GM23338 (cell line): ENCODE measurements around the gene SIKE1. TPM values are rescaled to one million over a fixed set of nuclear protein-coding genes. Genes with fewer than 3 reads are reported as not detected.

Experiments used
- ATAC-seq: fragments of 200-7000 bp; cut with Tn5 transposase; 3 replicates; pipeline ENCODE4 v1.9.1; 2020
- DNase-seq: peaks from one replicate; pipeline ENCODE4 v3.0.0-alpha.2; 2015; ENCODE audit warnings: low spot score
- H2AFZ ChIP-seq: fragments of 200-600 bp; sonication (generic); 2 replicates; pipeline ENCODE4 v1.8.0; 2016; ENCODE audit warnings: antibody characterized with exemption, mild to moderate bottlenecking, moderate library complexity
- H3F3A ChIP-seq: fragments of 200-600 bp; sonication (generic); replicated peaks from 2 replicates; pipeline ENCODE4 v1.8.0; 2017; ENCODE audit warnings: antibody characterized with exemption, mixed run types, low read depth
- H3K27ac ChIP-seq: fragments of 200-600 bp; sonication (generic); 2 replicates; pipeline ENCODE4 v1.6.1; 2016; ENCODE audit warnings: low read depth
- H3K27me3 ChIP-seq: fragments of 200-600 bp; sonication (generic); 2 replicates; pipeline ENCODE4 v1.8.0; 2016; ENCODE audit warnings: mild to moderate bottlenecking, mixed run types, moderate library complexity; ENCODE audit not compliant: insufficient read depth
- H3K36me3 ChIP-seq: fragments of 200-600 bp; sonication (generic); 2 replicates; pipeline ENCODE4 v1.8.0; 2016; ENCODE audit warnings: mild to moderate bottlenecking; ENCODE audit not compliant: insufficient read depth
- H3K4me1 ChIP-seq: fragments of 200-600 bp; sonication (generic); 2 replicates; pipeline ENCODE4 v1.8.0; 2016; ENCODE audit warnings: mild to moderate bottlenecking, moderate library complexity; ENCODE audit not compliant: insufficient read depth
- H3K4me2 ChIP-seq: fragments of 200-600 bp; sonication (generic); 2 replicates; pipeline ENCODE4 v1.7.1; 2017; ENCODE audit warnings: mixed run types
- H3K4me3 ChIP-seq: fragments of 200-600 bp; sonication (generic); 2 replicates; pipeline ENCODE4 v1.6.1; 2016; ENCODE audit warnings: mixed run types
- H3K79me2 ChIP-seq: fragments of 200-600 bp; sonication (generic); replicated peaks from 2 replicates; pipeline ENCODE4 v1.8.0; 2017; ENCODE audit warnings: mild to moderate bottlenecking; ENCODE audit not compliant: insufficient read depth
- H3K9me2 ChIP-seq: fragments of 200-600 bp; sonication (generic); 2 replicates; pipeline ENCODE4 v1.8.0; 2017; ENCODE audit not compliant: insufficient read depth
- H4K20me1 ChIP-seq: fragments of 200-600 bp; sonication (generic); replicated peaks from 2 replicates; pipeline ENCODE4 v1.8.0; 2017; ENCODE audit warnings: mild to moderate bottlenecking; ENCODE audit not compliant: insufficient read depth
- H3K27ac Mint-ChIP-seq: 2 replicates; pipeline ENCODE4 v1.8.0; 2020; ENCODE audit warnings: inconsistent platforms, mild to moderate bottlenecking, moderate library complexity, mixed read lengths
- H3K27me3 Mint-ChIP-seq: 3 replicates; pipeline ENCODE4 v1.8.0; 2022; ENCODE audit warnings: low read depth, mild to moderate bottlenecking, moderate library complexity, mixed read lengths, inconsistent platforms; ENCODE audit not compliant: insufficient read depth, poor library complexity
- H3K36me3 Mint-ChIP-seq: 3 replicates; pipeline ENCODE4 v1.8.0; 2021; ENCODE audit warnings: low read depth, mild to moderate bottlenecking, inconsistent platforms, moderate library complexity, mixed read lengths
- H3K4me1 Mint-ChIP-seq: 3 replicates; pipeline ENCODE4 v1.8.0; 2020; ENCODE audit warnings: mild to moderate bottlenecking, inconsistent platforms, mixed read lengths
- H3K4me3 Mint-ChIP-seq: 3 replicates; pipeline ENCODE4 v1.8.0; 2021; ENCODE audit warnings: moderate library complexity, mild to moderate bottlenecking, inconsistent platforms, mixed read lengths
- H3K9me3 Mint-ChIP-seq: 3 replicates; pipeline ENCODE4 v1.8.0; 2020; ENCODE audit warnings: moderate library complexity, mild to moderate bottlenecking, inconsistent platforms, mixed read lengths
- CREB1 ChIP-seq: fragments of 250-450 bp; sonication (Bioruptor Pico); IDR thresholded peaks from 2 replicates; pipeline ENCODE4 v1.5.0; 2020; ENCODE audit warnings: low read depth, mild to moderate bottlenecking, moderate library complexity
- EZH2 ChIP-seq: fragments of 200-600 bp; sonication (generic); IDR thresholded peaks from one replicate; pipeline ENCODE4 v1.8.0; 2017; ENCODE audit warnings: antibody characterized with exemption, mild to moderate bottlenecking, low read depth; ENCODE audit not compliant: unreplicated experiment
- EZH2phosphoT487 ChIP-seq: fragments of 200-600 bp; sonication (generic); IDR thresholded peaks from one replicate; pipeline ENCODE4 v1.8.1; 2018; ENCODE audit warnings: antibody characterized with exemption; ENCODE audit not compliant: unreplicated experiment
- JUNB ChIP-seq: IDR thresholded peaks from one replicate; pipeline ENCODE4 v1.6.1; 2016; ENCODE audit warnings: antibody characterized with exemption; ENCODE audit not compliant: unreplicated experiment
- NANOG ChIP-seq: IDR thresholded peaks from 2 replicates; pipeline ENCODE4 v1.6.1; 2016; ENCODE audit warnings: antibody characterized with exemption, borderline replicate concordance
- POLR2AphosphoS5 ChIP-seq: IDR thresholded peaks from 2 replicates; pipeline ENCODE4 v1.6.1; 2016; ENCODE audit warnings: antibody characterized with exemption, low read depth
- STAT1 ChIP-seq: IDR thresholded peaks from one replicate; pipeline ENCODE4 v1.6.1; 2016; ENCODE audit warnings: antibody characterized with exemption; ENCODE audit not compliant: unreplicated experiment
- ZNF114 ChIP-seq: fragments of 250-450 bp; sonication (Bioruptor Pico); IDR thresholded peaks from 2 replicates; pipeline ENCODE4 v1.5.0; 2020; ENCODE audit warnings: mild to moderate bottlenecking, moderate library complexity
- ZNF331 ChIP-seq: fragments of 250-450 bp; sonication (Bioruptor Pico); IDR thresholded peaks from 2 replicates; pipeline ENCODE4 v1.5.0; 2020; ENCODE audit warnings: low read depth, mild to moderate bottlenecking, moderate library complexity
- polyA plus RNA-seq: library from polyadenylated mRNA; unstranded; fragments of >200 nt; fragmentation: Nextera tagmentation; extraction: Ambion mirVana; gene quantifications from 2 replicates; pipeline ENCODE4 v1.2.1, GENCODE V29; 2016
- total RNA-seq: library from RNA; depleted of rRNA; stranded (reverse); fragments of >200 nt; shearing (Covaris generic); gene quantifications from 2 replicates; pipeline ENCODE4 v1.2.3, GENCODE V29; 2014
- TF ChIP-seq, protein P1 (sequence below): IDR thresholded peaks from 2 replicates; pipeline ENCODE4 v1.6.1; 2016; ENCODE audit warnings: antibody characterized with exemption
- TF ChIP-seq, protein P2 (sequence below): IDR thresholded peaks from one replicate; pipeline ENCODE4 v1.6.1; 2018; ENCODE audit warnings: antibody characterized with exemption; ENCODE audit not compliant: unreplicated experiment
- TF ChIP-seq, protein P3 (sequence below), 2 experiments: fragments of 200-600 bp in 1 of 2; sonication (generic) in 1 of 2; conservative IDR thresholded peaks; 2 replicates each; pipeline versions ENCODE4 v1.5.1 to v1.6.1; 2016 to 2017; ENCODE audit warnings: antibody characterized with exemption in 2 of 2, low read depth in 2 of 2, mild to moderate bottlenecking in 2 of 2, moderate library complexity in 1 of 2
- TF ChIP-seq, protein P4 (sequence below): fragments of 250-450 bp; sonication (Bioruptor Pico); IDR thresholded peaks from 2 replicates; pipeline ENCODE4 v1.5.0; 2020; ENCODE audit warnings: mild to moderate bottlenecking, moderate library complexity

SIKE1 gene
- total and polyA plus RNA-seq, 2 experiments from 2014 or later = 74.0 to 96.3 TPM

DNA sequence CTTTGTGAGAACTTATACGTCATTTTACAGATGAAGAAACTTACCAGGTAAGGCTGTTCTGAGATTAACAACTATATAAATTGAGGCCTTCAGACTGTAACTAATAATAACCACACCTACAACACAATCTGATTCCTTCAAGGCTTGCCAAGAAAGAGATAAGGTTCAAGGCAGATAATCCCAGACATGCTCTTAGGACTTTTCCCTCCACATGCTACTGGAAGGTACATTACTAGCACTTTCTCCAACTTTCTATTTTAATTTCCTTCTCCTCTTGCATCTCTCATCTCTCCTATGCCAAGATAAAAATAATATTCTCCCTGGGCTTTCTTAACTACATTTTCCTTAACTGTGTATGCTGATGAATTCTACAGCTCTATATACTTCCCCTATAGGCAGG, 45.0 kb downstream of the SIKE1 start:
- Histone ChIP-seq H3K4me2 (no peak overlapping the region), H3K9me2 (no peaks in the 10 kb centered on the region), H3K36me3 (peaks cover 76% of the 10 kb centered on the region), H3K4me3 (no peak overlapping the region), H3K79me2 (peaks cover 83% of the 10 kb centered on the region), H3F3A (no peaks in the 10 kb centered on the region), H3K27me3 (no peaks in the 10 kb centered on the region), H3K4me1 (no peaks in the 10 kb centered on the region), H2AFZ (no peak overlapping the region), H3K27ac (no peak overlapping the region), H4K20me1 (no peaks in the 10 kb centered on the region; the same call in none of the 2 replicates)
- Mint-ChIP-seq H3K36me3 (peaks cover 88% of the 10 kb centered on the region), H3K27me3 (no peaks in the 10 kb centered on the region), H3K27ac (no peak overlapping the region), H3K4me1 (no peaks in the 10 kb centered on the region), H3K9me3 (no peaks in the 10 kb centered on the region), H3K4me3 (no peak overlapping the region)
- TF ChIP-seq, protein P1, sequence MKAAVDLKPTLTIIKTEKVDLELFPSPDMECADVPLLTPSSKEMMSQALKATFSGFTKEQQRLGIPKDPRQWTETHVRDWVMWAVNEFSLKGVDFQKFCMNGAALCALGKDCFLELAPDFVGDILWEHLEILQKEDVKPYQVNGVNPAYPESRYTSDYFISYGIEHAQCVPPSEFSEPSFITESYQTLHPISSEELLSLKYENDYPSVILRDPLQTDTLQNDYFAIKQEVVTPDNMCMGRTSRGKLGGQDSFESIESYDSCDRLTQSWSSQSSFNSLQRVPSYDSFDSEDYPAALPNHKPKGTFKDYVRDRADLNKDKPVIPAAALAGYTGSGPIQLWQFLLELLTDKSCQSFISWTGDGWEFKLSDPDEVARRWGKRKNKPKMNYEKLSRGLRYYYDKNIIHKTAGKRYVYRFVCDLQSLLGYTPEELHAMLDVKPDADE = no peak
- no peak for TF ChIP-seq STAT1
- no peak for TF ChIP-seq ZNF114
- TF ChIP-seq, protein P2, sequence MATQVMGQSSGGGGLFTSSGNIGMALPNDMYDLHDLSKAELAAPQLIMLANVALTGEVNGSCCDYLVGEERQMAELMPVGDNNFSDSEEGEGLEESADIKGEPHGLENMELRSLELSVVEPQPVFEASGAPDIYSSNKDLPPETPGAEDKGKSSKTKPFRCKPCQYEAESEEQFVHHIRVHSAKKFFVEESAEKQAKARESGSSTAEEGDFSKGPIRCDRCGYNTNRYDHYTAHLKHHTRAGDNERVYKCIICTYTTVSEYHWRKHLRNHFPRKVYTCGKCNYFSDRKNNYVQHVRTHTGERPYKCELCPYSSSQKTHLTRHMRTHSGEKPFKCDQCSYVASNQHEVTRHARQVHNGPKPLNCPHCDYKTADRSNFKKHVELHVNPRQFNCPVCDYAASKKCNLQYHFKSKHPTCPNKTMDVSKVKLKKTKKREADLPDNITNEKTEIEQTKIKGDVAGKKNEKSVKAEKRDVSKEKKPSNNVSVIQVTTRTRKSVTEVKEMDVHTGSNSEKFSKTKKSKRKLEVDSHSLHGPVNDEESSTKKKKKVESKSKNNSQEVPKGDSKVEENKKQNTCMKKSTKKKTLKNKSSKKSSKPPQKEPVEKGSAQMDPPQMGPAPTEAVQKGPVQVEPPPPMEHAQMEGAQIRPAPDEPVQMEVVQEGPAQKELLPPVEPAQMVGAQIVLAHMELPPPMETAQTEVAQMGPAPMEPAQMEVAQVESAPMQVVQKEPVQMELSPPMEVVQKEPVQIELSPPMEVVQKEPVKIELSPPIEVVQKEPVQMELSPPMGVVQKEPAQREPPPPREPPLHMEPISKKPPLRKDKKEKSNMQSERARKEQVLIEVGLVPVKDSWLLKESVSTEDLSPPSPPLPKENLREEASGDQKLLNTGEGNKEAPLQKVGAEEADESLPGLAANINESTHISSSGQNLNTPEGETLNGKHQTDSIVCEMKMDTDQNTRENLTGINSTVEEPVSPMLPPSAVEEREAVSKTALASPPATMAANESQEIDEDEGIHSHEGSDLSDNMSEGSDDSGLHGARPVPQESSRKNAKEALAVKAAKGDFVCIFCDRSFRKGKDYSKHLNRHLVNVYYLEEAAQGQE = no peak
- no peak for TF ChIP-seq NANOG
- no peak for TF ChIP-seq POLR2AphosphoS5
- TF ChIP-seq, protein P3, sequence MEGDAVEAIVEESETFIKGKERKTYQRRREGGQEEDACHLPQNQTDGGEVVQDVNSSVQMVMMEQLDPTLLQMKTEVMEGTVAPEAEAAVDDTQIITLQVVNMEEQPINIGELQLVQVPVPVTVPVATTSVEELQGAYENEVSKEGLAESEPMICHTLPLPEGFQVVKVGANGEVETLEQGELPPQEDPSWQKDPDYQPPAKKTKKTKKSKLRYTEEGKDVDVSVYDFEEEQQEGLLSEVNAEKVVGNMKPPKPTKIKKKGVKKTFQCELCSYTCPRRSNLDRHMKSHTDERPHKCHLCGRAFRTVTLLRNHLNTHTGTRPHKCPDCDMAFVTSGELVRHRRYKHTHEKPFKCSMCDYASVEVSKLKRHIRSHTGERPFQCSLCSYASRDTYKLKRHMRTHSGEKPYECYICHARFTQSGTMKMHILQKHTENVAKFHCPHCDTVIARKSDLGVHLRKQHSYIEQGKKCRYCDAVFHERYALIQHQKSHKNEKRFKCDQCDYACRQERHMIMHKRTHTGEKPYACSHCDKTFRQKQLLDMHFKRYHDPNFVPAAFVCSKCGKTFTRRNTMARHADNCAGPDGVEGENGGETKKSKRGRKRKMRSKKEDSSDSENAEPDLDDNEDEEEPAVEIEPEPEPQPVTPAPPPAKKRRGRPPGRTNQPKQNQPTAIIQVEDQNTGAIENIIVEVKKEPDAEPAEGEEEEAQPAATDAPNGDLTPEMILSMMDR (conservative IDR thresholded peaks at IDR 0.05; ENCODE audit: low read depth in 2 of 2) = no peak
- no peak for TF ChIP-seq EZH2phosphoT487
- TF ChIP-seq JUNB = no peak
- no peak for TF ChIP-seq EZH2
- TF ChIP-seq, protein P4, sequence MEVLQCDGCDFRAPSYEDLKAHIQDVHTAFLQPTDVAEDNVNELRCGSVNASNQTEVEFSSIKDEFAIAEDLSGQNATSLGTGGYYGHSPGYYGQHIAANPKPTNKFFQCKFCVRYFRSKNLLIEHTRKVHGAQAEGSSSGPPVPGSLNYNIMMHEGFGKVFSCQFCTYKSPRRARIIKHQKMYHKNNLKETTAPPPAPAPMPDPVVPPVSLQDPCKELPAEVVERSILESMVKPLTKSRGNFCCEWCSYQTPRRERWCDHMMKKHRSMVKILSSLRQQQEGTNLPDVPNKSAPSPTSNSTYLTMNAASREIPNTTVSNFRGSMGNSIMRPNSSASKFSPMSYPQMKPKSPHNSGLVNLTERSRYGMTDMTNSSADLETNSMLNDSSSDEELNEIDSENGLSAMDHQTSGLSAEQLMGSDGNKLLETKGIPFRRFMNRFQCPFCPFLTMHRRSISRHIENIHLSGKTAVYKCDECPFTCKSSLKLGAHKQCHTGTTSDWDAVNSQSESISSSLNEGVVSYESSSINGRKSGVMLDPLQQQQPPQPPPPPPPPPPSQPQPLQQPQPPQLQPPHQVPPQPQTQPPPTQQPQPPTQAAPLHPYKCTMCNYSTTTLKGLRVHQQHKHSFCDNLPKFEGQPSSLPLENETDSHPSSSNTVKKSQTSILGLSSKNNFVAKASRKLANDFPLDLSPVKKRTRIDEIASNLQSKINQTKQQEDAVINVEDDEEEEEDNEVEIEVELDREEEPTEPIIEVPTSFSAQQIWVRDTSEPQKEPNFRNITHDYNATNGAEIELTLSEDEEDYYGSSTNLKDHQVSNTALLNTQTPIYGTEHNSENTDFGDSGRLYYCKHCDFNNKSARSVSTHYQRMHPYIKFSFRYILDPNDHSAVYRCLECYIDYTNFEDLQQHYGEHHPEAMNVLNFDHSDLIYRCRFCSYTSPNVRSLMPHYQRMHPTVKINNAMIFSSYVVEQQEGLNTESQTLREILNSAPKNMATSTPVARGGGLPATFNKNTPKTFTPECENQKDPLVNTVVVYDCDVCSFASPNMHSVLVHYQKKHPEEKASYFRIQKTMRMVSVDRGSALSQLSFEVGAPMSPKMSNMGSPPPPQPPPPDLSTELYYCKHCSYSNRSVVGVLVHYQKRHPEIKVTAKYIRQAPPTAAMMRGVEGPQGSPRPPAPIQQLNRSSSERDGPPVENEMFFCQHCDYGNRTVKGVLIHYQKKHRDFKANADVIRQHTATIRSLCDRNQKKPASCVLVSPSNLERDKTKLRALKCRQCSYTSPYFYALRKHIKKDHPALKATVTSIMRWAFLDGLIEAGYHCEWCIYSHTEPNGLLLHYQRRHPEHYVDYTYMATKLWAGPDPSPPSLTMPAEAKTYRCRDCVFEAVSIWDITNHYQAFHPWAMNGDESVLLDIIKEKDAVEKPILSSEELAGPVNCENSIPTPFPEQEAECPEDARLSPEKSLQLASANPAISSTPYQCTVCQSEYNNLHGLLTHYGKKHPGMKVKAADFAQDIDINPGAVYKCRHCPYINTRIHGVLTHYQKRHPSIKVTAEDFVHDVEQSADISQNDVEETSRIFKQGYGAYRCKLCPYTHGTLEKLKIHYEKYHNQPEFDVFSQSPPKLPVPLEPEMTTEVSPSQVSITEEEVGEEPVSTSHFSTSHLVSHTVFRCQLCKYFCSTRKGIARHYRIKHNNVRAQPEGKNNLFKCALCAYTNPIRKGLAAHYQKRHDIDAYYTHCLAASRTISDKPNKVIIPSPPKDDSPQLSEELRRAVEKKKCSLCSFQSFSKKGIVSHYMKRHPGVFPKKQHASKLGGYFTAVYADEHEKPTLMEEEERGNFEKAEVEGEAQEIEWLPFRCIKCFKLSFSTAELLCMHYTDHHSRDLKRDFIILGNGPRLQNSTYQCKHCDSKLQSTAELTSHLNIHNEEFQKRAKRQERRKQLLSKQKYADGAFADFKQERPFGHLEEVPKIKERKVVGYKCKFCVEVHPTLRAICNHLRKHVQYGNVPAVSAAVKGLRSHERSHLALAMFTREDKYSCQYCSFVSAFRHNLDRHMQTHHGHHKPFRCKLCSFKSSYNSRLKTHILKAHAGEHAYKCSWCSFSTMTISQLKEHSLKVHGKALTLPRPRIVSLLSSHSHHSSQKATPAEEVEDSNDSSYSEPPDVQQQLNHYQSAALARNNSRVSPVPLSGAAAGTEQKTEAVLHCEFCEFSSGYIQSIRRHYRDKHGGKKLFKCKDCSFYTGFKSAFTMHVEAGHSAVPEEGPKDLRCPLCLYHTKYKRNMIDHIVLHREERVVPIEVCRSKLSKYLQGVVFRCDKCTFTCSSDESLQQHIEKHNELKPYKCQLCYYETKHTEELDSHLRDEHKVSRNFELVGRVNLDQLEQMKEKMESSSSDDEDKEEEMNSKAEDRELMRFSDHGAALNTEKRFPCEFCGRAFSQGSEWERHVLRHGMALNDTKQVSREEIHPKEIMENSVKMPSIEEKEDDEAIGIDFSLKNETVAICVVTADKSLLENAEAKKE (CRISPR knock-in tag) = no peak
- TF ChIP-seq CREB1 = no peak
- TF ChIP-seq ZNF331 (CRISPR knock-in tag) = no peak
- DNase-seq (no peak), ATAC-seq (no peak)
